SK-N-SH treated with all-trans-retinoic acid at 6 μM for 48 hours (cell line): ENCODE measurements around the gene TBCA.

Experiments used
- ATAC-seq: fragments of 200-7000 bp; cut with Tn5 transposase; 3 replicates; pipeline ENCODE4 v1.9.1; 2020; ENCODE audit warnings: mild to moderate bottlenecking, moderate library complexity
- ARNTL ChIP-seq: fragments of 450-650 bp; formaldehyde crosslinking; IDR thresholded peaks from 2 replicates; pipeline ENCODE4 v1.5.0; 2020; ENCODE audit warnings: low read depth, mild to moderate bottlenecking, moderate library complexity, borderline replicate concordance
- CREB5 ChIP-seq: fragments of 250-450 bp; sonication (Bioruptor Pico); IDR thresholded peaks from 2 replicates; pipeline ENCODE4 v1.5.1; 2020; ENCODE audit warnings: low read depth, mild to moderate bottlenecking, moderate library complexity
- CSDC2 ChIP-seq: fragments of 250-450 bp; sonication (Bioruptor Pico); IDR thresholded peaks from 2 replicates; pipeline ENCODE4 v1.5.0; 2020; ENCODE audit warnings: mild to moderate bottlenecking, moderate library complexity
- ESRRG ChIP-seq: fragments of 250-450 bp; sonication (Bioruptor Pico); IDR thresholded peaks from 2 replicates; pipeline ENCODE4 v1.6.1; 2021; ENCODE audit warnings: mild to moderate bottlenecking
- GLIS3 ChIP-seq: fragments of 250-450 bp; sonication (Bioruptor Pico); IDR thresholded peaks from 2 replicates; pipeline ENCODE4 v1.5.0; 2020; ENCODE audit warnings: mild to moderate bottlenecking, moderate library complexity
- ISL1 ChIP-seq: fragments of 250-450 bp; sonication (Bioruptor Pico); IDR thresholded peaks from 2 replicates; pipeline ENCODE4 v2.1.2; 2022; ENCODE audit warnings: mild to moderate bottlenecking, moderate library complexity
- PATZ1 ChIP-seq: fragments of 250-450 bp; sonication (Bioruptor Pico); IDR thresholded peaks from 2 replicates; pipeline ENCODE4 v1.8.0; 2020; ENCODE audit warnings: mild to moderate bottlenecking, moderate library complexity, borderline replicate concordance
- POU6F1 ChIP-seq: fragments of 250-450 bp; sonication (Bioruptor Pico); IDR thresholded peaks from 2 replicates; pipeline ENCODE4 v1.8.0; 2021; ENCODE audit warnings: low read depth, mild to moderate bottlenecking, moderate library complexity, borderline replicate concordance
- PPARA ChIP-seq: fragments of 250-450 bp; sonication (Bioruptor Pico); IDR thresholded peaks from 2 replicates; pipeline ENCODE4 v1.5.0; 2020; ENCODE audit warnings: mild to moderate bottlenecking, borderline replicate concordance
- RARB ChIP-seq: fragments of 250-450 bp; sonication (Bioruptor Pico); IDR thresholded peaks from 2 replicates; pipeline ENCODE4 v1.8.0; 2021; ENCODE audit warnings: mild to moderate bottlenecking, moderate library complexity
- SNAI2 ChIP-seq: fragments of 250-450 bp; sonication (Bioruptor Pico); IDR thresholded peaks from 2 replicates; pipeline ENCODE4 v1.5.0; 2020; ENCODE audit warnings: mild to moderate bottlenecking, moderate library complexity
- TCF4 ChIP-seq: fragments of 250-450 bp; sonication (Bioruptor Pico); IDR thresholded peaks from 2 replicates; pipeline ENCODE4 v1.8.0; 2021; ENCODE audit warnings: mild to moderate bottlenecking, moderate library complexity, borderline replicate concordance
- TOX ChIP-seq: fragments of 250-450 bp; sonication (Bioruptor Pico); IDR thresholded peaks from 2 replicates; pipeline ENCODE4 v1.8.0; 2021; ENCODE audit warnings: mild to moderate bottlenecking, moderate library complexity, borderline replicate concordance
- ZC3H10 ChIP-seq: fragments of 250-450 bp; sonication (Bioruptor Pico); IDR thresholded peaks from 2 replicates; pipeline ENCODE4 v1.5.1; 2021; ENCODE audit warnings: mild to moderate bottlenecking, moderate library complexity
- ZFP3 ChIP-seq: fragments of 250-450 bp; sonication (Bioruptor Pico); IDR thresholded peaks from 2 replicates; pipeline ENCODE4 v1.5.0; 2020; ENCODE audit warnings: mild to moderate bottlenecking, moderate library complexity
- ZFP30 ChIP-seq: fragments of 450-650 bp; formaldehyde crosslinking; IDR thresholded peaks from 2 replicates; pipeline ENCODE4 v1.5.0; 2022; ENCODE audit warnings: mild to moderate bottlenecking, moderate library complexity
- ZNF565 ChIP-seq: fragments of 450-650 bp; formaldehyde crosslinking; conservative IDR thresholded peaks from 2 replicates; pipeline ENCODE4 v1.5.0; 2020; ENCODE audit warnings: low read depth, mild to moderate bottlenecking, moderate library complexity
- ZNF70 ChIP-seq: fragments of 450-650 bp; formaldehyde crosslinking; IDR thresholded peaks from 2 replicates; pipeline ENCODE4 v1.5.0; 2020; ENCODE audit warnings: mild to moderate bottlenecking, moderate library complexity
- ZNF8 ChIP-seq: fragments of 450-650 bp; formaldehyde crosslinking; IDR thresholded peaks from 2 replicates; pipeline ENCODE4 v1.5.0; 2020; ENCODE audit warnings: mild to moderate bottlenecking, moderate library complexity
- TF ChIP-seq, protein P1 (sequence below): fragments of 250-450 bp; sonication (Bioruptor Pico); IDR thresholded peaks from 2 replicates; pipeline ENCODE4 v1.5.1; 2021; ENCODE audit warnings: mild to moderate bottlenecking, moderate library complexity
- TF ChIP-seq, protein P2 (sequence below): fragments of 250-450 bp; sonication (Bioruptor Pico); IDR thresholded peaks from 2 replicates; pipeline ENCODE4 v1.5.0; 2020; ENCODE audit warnings: mild to moderate bottlenecking, moderate library complexity

TBCA gene

DNA sequence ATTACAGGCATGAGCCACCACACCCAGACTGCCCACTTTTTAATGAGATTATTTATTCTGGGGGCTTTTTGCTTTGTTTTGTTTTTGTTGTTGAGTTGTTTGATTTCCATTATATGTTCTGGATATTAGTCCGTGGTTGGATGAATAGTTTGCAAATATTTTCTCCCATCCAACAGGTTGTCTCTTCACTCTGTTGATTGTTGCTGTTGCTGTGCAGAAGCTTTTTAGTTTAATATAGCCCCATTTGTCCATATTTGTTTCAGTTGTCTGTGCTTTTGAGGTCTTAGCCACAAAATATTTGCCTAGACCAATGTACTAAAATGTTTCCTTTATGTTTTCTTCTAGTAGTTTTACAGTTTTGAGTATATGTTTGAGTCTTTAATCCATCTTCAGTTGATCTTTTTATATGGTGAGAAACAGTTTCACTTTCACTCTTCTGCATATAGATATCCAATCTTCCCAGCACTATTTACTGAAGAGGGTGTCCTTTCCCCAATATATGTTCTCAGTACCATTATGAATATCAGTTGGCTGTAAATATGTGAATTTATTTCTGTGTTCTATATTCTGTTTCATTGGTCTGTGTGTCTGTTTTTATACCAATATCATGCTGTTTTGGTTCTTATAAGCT is 30.2 kb upstream of the TBCA start (continued):
- TF ChIP-seq, protein P1, sequence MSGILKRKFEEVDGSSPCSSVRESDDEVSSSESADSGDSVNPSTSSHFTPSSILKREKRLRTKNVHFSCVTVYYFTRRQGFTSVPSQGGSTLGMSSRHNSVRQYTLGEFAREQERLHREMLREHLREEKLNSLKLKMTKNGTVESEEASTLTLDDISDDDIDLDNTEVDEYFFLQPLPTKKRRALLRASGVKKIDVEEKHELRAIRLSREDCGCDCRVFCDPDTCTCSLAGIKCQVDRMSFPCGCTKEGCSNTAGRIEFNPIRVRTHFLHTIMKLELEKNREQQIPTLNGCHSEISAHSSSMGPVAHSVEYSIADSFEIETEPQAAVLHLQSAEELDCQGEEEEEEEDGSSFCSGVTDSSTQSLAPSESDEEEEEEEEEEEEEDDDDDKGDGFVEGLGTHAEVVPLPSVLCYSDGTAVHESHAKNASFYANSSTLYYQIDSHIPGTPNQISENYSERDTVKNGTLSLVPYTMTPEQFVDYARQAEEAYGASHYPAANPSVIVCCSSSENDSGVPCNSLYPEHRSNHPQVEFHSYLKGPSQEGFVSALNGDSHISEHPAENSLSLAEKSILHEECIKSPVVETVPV (CRISPR knock-in tag), result no peak
- TF ChIP-seq ZNF70 (CRISPR knock-in tag) (no peak), RARB (CRISPR knock-in tag) (no peak)

DNA sequence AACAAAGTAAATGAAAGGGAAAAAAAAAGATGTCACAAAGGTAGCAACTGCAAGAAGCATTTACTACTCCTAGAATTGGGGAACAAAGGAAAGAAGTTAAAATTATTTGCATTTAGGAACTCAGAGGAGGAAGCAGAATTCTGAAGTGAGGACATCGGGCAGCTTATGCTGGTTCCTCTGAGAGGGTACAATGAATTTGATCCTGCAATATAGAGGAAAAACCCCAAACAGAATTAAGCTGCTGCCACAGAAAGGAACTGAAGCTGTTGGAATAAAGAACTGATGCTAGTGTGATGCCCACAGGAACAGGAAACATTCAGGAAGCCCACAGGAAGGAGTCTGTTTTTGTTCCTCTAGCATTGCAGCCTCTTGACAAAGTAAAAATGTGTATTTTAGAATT is 22.3 kb upstream of the TBCA start:
- no peak for TF ChIP-seq PATZ1 (CRISPR knock-in tag)
- TF ChIP-seq, protein P2, sequence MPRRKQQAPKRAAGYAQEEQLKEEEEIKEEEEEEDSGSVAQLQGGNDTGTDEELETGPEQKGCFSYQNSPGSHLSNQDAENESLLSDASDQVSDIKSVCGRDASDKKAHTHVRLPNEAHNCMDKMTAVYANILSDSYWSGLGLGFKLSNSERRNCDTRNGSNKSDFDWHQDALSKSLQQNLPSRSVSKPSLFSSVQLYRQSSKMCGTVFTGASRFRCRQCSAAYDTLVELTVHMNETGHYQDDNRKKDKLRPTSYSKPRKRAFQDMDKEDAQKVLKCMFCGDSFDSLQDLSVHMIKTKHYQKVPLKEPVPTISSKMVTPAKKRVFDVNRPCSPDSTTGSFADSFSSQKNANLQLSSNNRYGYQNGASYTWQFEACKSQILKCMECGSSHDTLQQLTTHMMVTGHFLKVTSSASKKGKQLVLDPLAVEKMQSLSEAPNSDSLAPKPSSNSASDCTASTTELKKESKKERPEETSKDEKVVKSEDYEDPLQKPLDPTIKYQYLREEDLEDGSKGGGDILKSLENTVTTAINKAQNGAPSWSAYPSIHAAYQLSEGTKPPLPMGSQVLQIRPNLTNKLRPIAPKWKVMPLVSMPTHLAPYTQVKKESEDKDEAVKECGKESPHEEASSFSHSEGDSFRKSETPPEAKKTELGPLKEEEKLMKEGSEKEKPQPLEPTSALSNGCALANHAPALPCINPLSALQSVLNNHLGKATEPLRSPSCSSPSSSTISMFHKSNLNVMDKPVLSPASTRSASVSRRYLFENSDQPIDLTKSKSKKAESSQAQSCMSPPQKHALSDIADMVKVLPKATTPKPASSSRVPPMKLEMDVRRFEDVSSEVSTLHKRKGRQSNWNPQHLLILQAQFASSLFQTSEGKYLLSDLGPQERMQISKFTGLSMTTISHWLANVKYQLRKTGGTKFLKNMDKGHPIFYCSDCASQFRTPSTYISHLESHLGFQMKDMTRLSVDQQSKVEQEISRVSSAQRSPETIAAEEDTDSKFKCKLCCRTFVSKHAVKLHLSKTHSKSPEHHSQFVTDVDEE, result no peak
- no peak for TF ChIP-seq PPARA
- ATAC-seq, result no peak

DNA sequence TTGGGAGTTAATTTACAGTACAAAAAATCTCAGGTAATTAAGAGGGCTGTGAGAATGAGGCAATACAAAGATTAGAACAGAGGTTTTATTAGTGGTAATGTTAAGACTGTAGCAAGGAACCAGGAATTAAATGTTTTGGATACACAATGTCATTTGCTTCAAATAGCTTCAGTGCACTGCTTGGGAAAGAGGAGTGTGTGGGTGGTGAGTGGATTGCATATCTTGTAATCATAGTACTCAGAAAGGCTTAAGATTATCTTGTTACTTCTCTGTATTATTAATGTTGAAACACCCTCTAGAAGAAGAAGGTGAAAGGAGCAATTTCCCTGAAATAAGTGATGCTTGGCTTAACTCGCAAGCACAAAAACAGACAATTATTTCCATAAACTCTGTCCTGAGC is 21.0 kb upstream of the TBCA start:
- no peak for ATAC-seq
- TF ChIP-seq ESRRG (CRISPR knock-in tag) (no peak), ZNF565 (CRISPR knock-in tag) (no peak), ISL1 (CRISPR knock-in tag) (no peak), TCF4 (no peak), CSDC2 (CRISPR knock-in tag) (no peak), GLIS3 (CRISPR knock-in tag) (no peak), PPARA (no peak), RARB (CRISPR knock-in tag) (no peak), SNAI2 (CRISPR knock-in tag) (no peak), CREB5 (CRISPR knock-in tag) (no peak), ZFP30 (CRISPR knock-in tag) (no peak), ZC3H10 (no peak), ZNF70 (CRISPR knock-in tag) (no peak), ARNTL (CRISPR knock-in tag) (no peak)
- TF ChIP-seq, protein P1 (CRISPR knock-in tag), result no peak

- no peak for ATAC-seq
- TF ChIP-seq ZNF565 (CRISPR knock-in tag) (no peak), ESRRG (CRISPR knock-in tag) (no peak), ZC3H10 (no peak), ZFP30 (CRISPR knock-in tag) (no peak), ZNF70 (CRISPR knock-in tag) (no peak), RARB (CRISPR knock-in tag) (no peak), TOX (CRISPR knock-in tag) (no peak), PATZ1 (CRISPR knock-in tag) (no peak), ZFP3 (CRISPR knock-in tag) (no peak), SNAI2 (CRISPR knock-in tag) (no peak), ZNF8 (CRISPR knock-in tag) (no peak), POU6F1 (CRISPR knock-in tag) (no peak), TCF4 (no peak)
Observed at GRCh38 chr5:77795846-77796245, 19.7 kb upstream of the TBCA start.
